K562 (cell line): ENCODE results near the gene NARF. TPM values are rescaled to one million over a fixed set of nuclear protein-coding genes. Genes with fewer than 3 reads are reported as not detected.

Source experiments
- ATAC-seq: fragments of 200-7000 bp; cut with Tn5 transposase; 3 replicates; pipeline ENCODE4 v1.9.1; 2020; ENCODE audit warnings: moderate library complexity
- BruUV-seq: library from RNA; stranded (reverse); fragments of 400-500 nt; replicated peaks from 2 replicates; lab custom pipeline; 2021; lab: Mats Ljungman, UMichigan
- CTCF ChIA-PET: fragments of 300-600 bp; formaldehyde crosslinking; extraction: SDS; loops from one replicate; lab custom pipeline; 2021; ENCODE audit warnings: low intra/inter-chr PET ratio; lab: Yijun Ruan, JAX
- POLR2A ChIA-PET: fragments of 300-600, 350-650 bp; sonication (Branson Sonifier 250); formaldehyde crosslinking; extraction: SDS; loops from one replicate; lab custom pipeline; 2021; ENCODE audit warnings: antibody characterized with exemption, inconsistent platforms; lab: Yijun Ruan, JAX
- DNase-seq, 4 experiments: peaks; one replicate each; pipeline versions ENCODE4 v3.0.0 to v3.0.0-alpha.2; 2011 to 2018; ENCODE audit warnings: low spot score in 3 of 4, mixed read lengths in 3 of 4; ENCODE audit errors: extremely low read depth in 1 of 4
- FAIRE-seq: peaks from 2 replicates; lab custom pipeline; 2011; peaks lifted over from hg19 to GRCh38; lab: Jason Lieb, UNC
- H2AFZ ChIP-seq: 2 replicates; pipeline ENCODE4 v1.6.0; 2011; ENCODE audit warnings: low read depth, low read length, control low read depth, inconsistent platforms
- H3K27ac ChIP-seq: fragments of 200-600 bp; 3 replicates; pipeline ENCODE4 v1.8.0; 2011; ENCODE audit warnings: low read depth, mild to moderate bottlenecking, control low read depth, inconsistent platforms, low read length, moderate library complexity, mixed read lengths; ENCODE audit errors: extremely low read depth
- H3K27me3 ChIP-seq, 2 experiments: fragments of 300-600 bp in 1 of 2; 2 replicates in 1 of 2; 3 replicates in 1 of 2; pipeline versions ENCODE4 v1.6.0 to v1.8.0; 2011; ENCODE audit warnings: inconsistent platforms in 2 of 2, low read length in 2 of 2, mild to moderate bottlenecking in 1 of 2, mixed read lengths in 1 of 2, moderate library complexity in 1 of 2; ENCODE audit not compliant: control insufficient read depth in 2 of 2, insufficient read depth in 2 of 2
- H3K36me3 ChIP-seq: fragments of 300-600 bp; 3 replicates; pipeline ENCODE4 v1.8.0; 2011; ENCODE audit warnings: mild to moderate bottlenecking, low read length, inconsistent platforms; ENCODE audit not compliant: control insufficient read depth, insufficient read depth
- H3K4me1 ChIP-seq, 2 experiments: fragments of 200-600 bp in 1 of 2; replicated peaks in 1 of 2; 2 replicates in 1 of 2; 3 replicates in 1 of 2; pipeline versions ENCODE4 v1.5.1 to v1.8.0; 2011; ENCODE audit warnings: inconsistent platforms in 2 of 2, low read length in 2 of 2, mild to moderate bottlenecking in 1 of 2, mixed read lengths in 1 of 2, moderate library complexity in 1 of 2; ENCODE audit not compliant: control insufficient read depth in 2 of 2, insufficient read depth in 2 of 2
- H3K4me2 ChIP-seq: 2 replicates; pipeline ENCODE4 v1.6.1; 2011; ENCODE audit warnings: low read length, control low read depth, inconsistent platforms, mixed read lengths; ENCODE audit not compliant: insufficient read depth
- H3K4me3 ChIP-seq: fragments of 200-600 bp; sonication (generic), shearing (Covaris generic); 2 replicates; pipeline ENCODE4 v1.5.1; 2016; ENCODE audit warnings: control low read depth, inconsistent platforms
- H3K79me2 ChIP-seq: fragments of 200-600 bp; 3 replicates; pipeline ENCODE4 v1.8.0; 2011; ENCODE audit warnings: low read length, inconsistent platforms; ENCODE audit not compliant: control insufficient read depth, insufficient read depth
- H3K9ac ChIP-seq, 2 experiments: 2 replicates each; pipeline versions ENCODE4 v1.6.0 to v1.6.1; 2011; ENCODE audit warnings: low read depth in 2 of 2, low read length in 2 of 2, control low read depth in 1 of 2, inconsistent platforms in 1 of 2, mild to moderate bottlenecking in 1 of 2, mixed read lengths in 1 of 2; ENCODE audit not compliant: insufficient read depth in 1 of 2
- H3K9me1 ChIP-seq: one replicate; pipeline ENCODE4 v1.6.0; 2011; ENCODE audit warnings: inconsistent platforms, mild to moderate bottlenecking, low read length, moderate library complexity; ENCODE audit not compliant: control insufficient read depth, insufficient read depth
- H3K9me3 ChIP-seq: replicated peaks from 2 replicates; pipeline ENCODE4 v1.5.1; 2011; ENCODE audit warnings: low read depth, low read length, inconsistent platforms; ENCODE audit not compliant: control insufficient read depth, insufficient read depth
- H4K20me1 ChIP-seq: replicated peaks from 2 replicates; pipeline ENCODE4 v1.6.1; 2011; ENCODE audit warnings: low read length, inconsistent platforms, mixed read lengths; ENCODE audit not compliant: control insufficient read depth, insufficient read depth
- EHMT2 ChIP-seq: fragments of 450-650 bp; IDR thresholded peaks from 2 replicates; pipeline ENCODE4 v1.6.1; 2018; ENCODE audit warnings: antibody characterized with exemption
- ETV1 ChIP-seq: fragments of 450-650 bp; conservative IDR thresholded peaks from 2 replicates; pipeline ENCODE4 v1.6.1; 2016; ENCODE audit warnings: missing genetic modification characterization, control low read depth, low read depth, missing compliant biosample characterization
- FOXJ3 ChIP-seq: sonication (generic); formaldehyde crosslinking; IDR thresholded peaks from 2 replicates; pipeline ENCODE4 v1.4.0; 2020; ENCODE audit warnings: mild to moderate bottlenecking, missing genetic modification reagents
- FOXK1 ChIP-seq: sonication (generic); formaldehyde crosslinking; IDR thresholded peaks from 2 replicates; pipeline ENCODE4 v1.8.0; 2022; ENCODE audit warnings: missing genetic modification reagents, mild to moderate bottlenecking, borderline replicate concordance
- GTF2F1 ChIP-seq: IDR thresholded peaks from 2 replicates; pipeline ENCODE4 v1.6.1; 2011; ENCODE audit warnings: low read depth, low read length, improper control_type of control experiment
- HLTF ChIP-seq: fragments of 450-650 bp; IDR thresholded peaks from 2 replicates; pipeline ENCODE4 v1.6.1; 2016
- HNRNPH1 ChIP-seq: fragments of 200-400 bp; formaldehyde crosslinking; optimal IDR thresholded peaks from 2 replicates; pipeline ENCODE3; 2017; ENCODE audit warnings: low read depth, mild to moderate bottlenecking, low read length, moderate library complexity
- KLF13 ChIP-seq: fragments of 450-650 bp; IDR thresholded peaks from 2 replicates; pipeline ENCODE4 v1.6.1; 2016; ENCODE audit warnings: missing genetic modification characterization, low read depth, mild to moderate bottlenecking, missing compliant biosample characterization, moderate library complexity, borderline replicate concordance
- TBP ChIP-seq: optimal IDR thresholded peaks from 2 replicates; pipeline ENCODE3; 2011; ENCODE audit warnings: low read depth, low read length, improper control_type of control experiment
- ZNF12 ChIP-seq: sonication (generic); formaldehyde crosslinking; IDR thresholded peaks from 2 replicates; pipeline ENCODE4 v1.4.0; 2020; ENCODE audit warnings: mild to moderate bottlenecking, missing genetic modification reagents
- ZNF253 ChIP-seq: fragments of 250-450 bp; sonication (Bioruptor Pico); conservative IDR thresholded peaks from 2 replicates; pipeline ENCODE4 v1.6.1; 2021; ENCODE audit warnings: mild to moderate bottlenecking
- WGBS: fragments of 100-300 bp; shearing (Covaris generic); methylation state at CpG from one replicate; pipeline ENCODE4 v1.1.6; 2016; ENCODE audit warnings: low coverage, mixed read lengths; ENCODE audit not compliant: insufficient coverage; ENCODE audit errors: missing lambda C conversion rate; 5-methylcytosine and 5-hydroxymethylcytosine counted together
- in situ Hi-C: fragments of 300-500 bp; cut with MboI; formaldehyde crosslinking; loops from 4 replicates; pipeline ENCODE4 v1.15.0; 2018; ENCODE audit warnings: inconsistent platforms, mixed read lengths
- intact Hi-C: fragments of 100-400 bp; cut with micrococcal nuclease; formaldehyde crosslinking; loops from 2 replicates; pipeline ENCODE4 v1.14.2; 2022
- polyA plus RNA-seq, 8 experiments: library from polyadenylated mRNA; depleted of rRNA in 4 of 8; stranded (reverse) in 5 of 8; unstranded in 3 of 8; fragments of >200 nt; fragmentation: Nextera tagmentation in 2 of 8; fragmentation: Illumina TruSeq in 1 of 8; extraction: Ambion mirVana in 2 of 8; extraction: Trizol in 1 of 8; gene quantifications; 2 replicates each; pipeline versions ENCODE4 v1.2.1 to v1.2.3, GENCODE V29; 2011 to 2014; ENCODE audit warnings: inconsistent platforms in 1 of 8, missing spikeins in 1 of 8
- total RNA-seq, 7 experiments: library from RNA; depleted of rRNA in 6 of 7; stranded (reverse); fragments of >200 nt in 6 of 7; fragmentation: Illumina TruSeq in 2 of 7; extraction: Trizol in 2 of 7; gene quantifications; 2 replicates each; pipeline versions ENCODE4 v1.2.1 to v1.2.3, GENCODE V29; 2011 to 2021; ENCODE audit warnings: low replicate concordance in 1 of 7
- TF ChIP-seq, protein P1 (sequence below), 2 experiments: fragments of 450-650 bp; IDR thresholded peaks; 2 replicates each; pipeline ENCODE4 v1.6.1; 2018; ENCODE audit warnings: mild to moderate bottlenecking in 2 of 2, low read depth in 1 of 2; ENCODE audit not compliant: partially characterized antibody in 2 of 2
- TF ChIP-seq, protein P2 (sequence below): sonication (generic); formaldehyde crosslinking; IDR thresholded peaks from 2 replicates; pipeline ENCODE4 v1.9.0; 2022; ENCODE audit warnings: mild to moderate bottlenecking, missing genetic modification reagents
- TF ChIP-seq, protein P3 (sequence below): fragments of 450-650 bp; formaldehyde crosslinking; IDR thresholded peaks from 2 replicates; pipeline ENCODE4 v1.4.0; 2020; ENCODE audit warnings: mild to moderate bottlenecking, moderate library complexity
- TF ChIP-seq, protein P4 (sequence below): sonication (generic); formaldehyde crosslinking; IDR thresholded peaks from 2 replicates; pipeline ENCODE4 v1.8.1; 2022; ENCODE audit warnings: missing genetic modification reagents

Gene NARF
- total and polyA plus RNA-seq, 9 of the 15 experiments (the other 6 are each of a cell fraction or from before 2014, with no cell fraction given): 60.4 to 423 (median 132) TPM

DNA sequence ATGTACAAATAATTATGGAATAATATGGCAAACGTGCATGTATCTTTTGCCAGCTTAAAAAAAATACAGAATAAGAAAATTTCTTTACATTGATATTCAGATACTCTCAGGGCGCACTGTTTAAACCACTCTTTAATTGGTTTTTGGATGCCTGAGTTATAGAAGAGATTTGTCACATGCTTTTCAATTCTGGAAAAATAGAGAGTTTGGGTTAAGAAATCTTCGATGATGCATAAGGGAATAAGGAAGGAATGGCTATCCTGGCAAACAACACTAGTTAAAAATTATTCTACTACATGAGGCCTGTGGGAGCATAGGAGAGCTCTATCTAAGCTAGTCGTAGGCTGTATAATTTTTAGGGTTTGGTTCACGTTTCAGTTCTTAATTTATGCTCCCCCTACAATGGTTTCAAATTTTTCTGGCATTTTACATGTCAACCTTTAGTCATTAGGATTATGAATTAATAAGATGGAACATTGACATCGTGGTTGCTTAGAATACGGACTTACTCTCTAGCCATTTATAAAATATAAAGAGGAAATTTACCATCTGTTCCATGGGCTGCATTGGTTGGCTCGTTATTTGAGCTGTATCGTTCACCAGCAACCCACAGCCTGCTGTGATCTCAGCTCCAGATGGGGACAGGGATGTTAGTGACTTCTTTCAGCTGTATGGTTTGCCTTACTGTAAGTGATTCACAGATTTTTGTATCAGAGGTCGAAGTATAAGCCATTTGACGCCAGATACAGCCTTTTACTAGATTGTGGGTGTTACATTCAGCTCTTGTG lies 15.9 kb downstream of the NARF start:
- DNase-seq (no peak), FAIRE-seq (peak; percentile 42), ATAC-seq (no peak)
- intact Hi-C loops (no loop called here), in situ Hi-C loops (no loop called here)
- no peaks in the 10 kb centered on the region for H3K9me1 ChIP-seq
- ChIA-PET POLR2A (interaction anchor here (0.8 to 2.1 kb wide), 4 partner anchors 10 to 45 kb away, joined by 3 to 5 read pairs (median 5); partner anchors contain the start of gene FOXK2), CTCF (no interaction called here)
- no peak overlapping the region for H3K4me2 ChIP-seq
- WGBS: 79% methylated on average over 11 of the region's 11 CpGs
- H3K27ac ChIP-seq: no peak overlapping the region
- H3K4me1 ChIP-seq: peaks cover 6 to 9% of the 10 kb centered on the region in 2 experiments; a peak in 4 of 5 replicates
- H4K20me1 ChIP-seq: no peaks in the 10 kb centered on the region; the same call in 1 of the 2 replicates
- peaks cover 26% of the 10 kb centered on the region; the same call in 2 of the 3 replicates for H3K79me2 ChIP-seq
- H3K4me3 ChIP-seq: no peak overlapping the region
- H2AFZ ChIP-seq: no peak overlapping the region
- H3K36me3 ChIP-seq: peaks cover 83% of the 10 kb centered on the region
- BruUV-seq: TSS peak; percentile 35
- no peaks in the 10 kb centered on the region for H3K27me3 ChIP-seq
- H3K9me3 ChIP-seq: no peaks in the 10 kb centered on the region
- H3K9ac ChIP-seq: no peak overlapping the region
- no peak for TF ChIP-seq KLF13 (tag)
- TF ChIP-seq, protein P1, sequence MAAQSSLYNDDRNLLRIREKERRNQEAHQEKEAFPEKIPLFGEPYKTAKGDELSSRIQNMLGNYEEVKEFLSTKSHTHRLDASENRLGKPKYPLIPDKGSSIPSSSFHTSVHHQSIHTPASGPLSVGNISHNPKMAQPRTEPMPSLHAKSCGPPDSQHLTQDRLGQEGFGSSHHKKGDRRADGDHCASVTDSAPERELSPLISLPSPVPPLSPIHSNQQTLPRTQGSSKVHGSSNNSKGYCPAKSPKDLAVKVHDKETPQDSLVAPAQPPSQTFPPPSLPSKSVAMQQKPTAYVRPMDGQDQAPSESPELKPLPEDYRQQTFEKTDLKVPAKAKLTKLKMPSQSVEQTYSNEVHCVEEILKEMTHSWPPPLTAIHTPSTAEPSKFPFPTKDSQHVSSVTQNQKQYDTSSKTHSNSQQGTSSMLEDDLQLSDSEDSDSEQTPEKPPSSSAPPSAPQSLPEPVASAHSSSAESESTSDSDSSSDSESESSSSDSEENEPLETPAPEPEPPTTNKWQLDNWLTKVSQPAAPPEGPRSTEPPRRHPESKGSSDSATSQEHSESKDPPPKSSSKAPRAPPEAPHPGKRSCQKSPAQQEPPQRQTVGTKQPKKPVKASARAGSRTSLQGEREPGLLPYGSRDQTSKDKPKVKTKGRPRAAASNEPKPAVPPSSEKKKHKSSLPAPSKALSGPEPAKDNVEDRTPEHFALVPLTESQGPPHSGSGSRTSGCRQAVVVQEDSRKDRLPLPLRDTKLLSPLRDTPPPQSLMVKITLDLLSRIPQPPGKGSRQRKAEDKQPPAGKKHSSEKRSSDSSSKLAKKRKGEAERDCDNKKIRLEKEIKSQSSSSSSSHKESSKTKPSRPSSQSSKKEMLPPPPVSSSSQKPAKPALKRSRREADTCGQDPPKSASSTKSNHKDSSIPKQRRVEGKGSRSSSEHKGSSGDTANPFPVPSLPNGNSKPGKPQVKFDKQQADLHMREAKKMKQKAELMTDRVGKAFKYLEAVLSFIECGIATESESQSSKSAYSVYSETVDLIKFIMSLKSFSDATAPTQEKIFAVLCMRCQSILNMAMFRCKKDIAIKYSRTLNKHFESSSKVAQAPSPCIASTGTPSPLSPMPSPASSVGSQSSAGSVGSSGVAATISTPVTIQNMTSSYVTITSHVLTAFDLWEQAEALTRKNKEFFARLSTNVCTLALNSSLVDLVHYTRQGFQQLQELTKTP (IDR thresholded peaks at IDR 0.05; ENCODE audit: low read depth in 1 of 2, partially characterized antibody in 2 of 2): no peak
- TF ChIP-seq, protein P2, sequence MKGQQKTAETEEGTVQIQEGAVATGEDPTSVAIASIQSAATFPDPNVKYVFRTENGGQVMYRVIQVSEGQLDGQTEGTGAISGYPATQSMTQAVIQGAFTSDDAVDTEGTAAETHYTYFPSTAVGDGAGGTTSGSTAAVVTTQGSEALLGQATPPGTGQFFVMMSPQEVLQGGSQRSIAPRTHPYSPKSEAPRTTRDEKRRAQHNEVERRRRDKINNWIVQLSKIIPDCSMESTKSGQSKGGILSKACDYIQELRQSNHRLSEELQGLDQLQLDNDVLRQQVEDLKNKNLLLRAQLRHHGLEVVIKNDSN (CRISPR knock-in tag): no peak
- no peak for TF ChIP-seq HLTF
- TF ChIP-seq, protein P3, sequence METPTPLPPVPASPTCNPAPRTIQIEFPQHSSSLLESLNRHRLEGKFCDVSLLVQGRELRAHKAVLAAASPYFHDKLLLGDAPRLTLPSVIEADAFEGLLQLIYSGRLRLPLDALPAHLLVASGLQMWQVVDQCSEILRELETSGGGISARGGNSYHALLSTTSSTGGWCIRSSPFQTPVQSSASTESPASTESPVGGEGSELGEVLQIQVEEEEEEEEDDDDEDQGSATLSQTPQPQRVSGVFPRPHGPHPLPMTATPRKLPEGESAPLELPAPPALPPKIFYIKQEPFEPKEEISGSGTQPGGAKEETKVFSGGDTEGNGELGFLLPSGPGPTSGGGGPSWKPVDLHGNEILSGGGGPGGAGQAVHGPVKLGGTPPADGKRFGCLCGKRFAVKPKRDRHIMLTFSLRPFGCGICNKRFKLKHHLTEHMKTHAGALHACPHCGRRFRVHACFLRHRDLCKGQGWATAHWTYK (CRISPR knock-in tag): no peak
- no peak for TF ChIP-seq ZNF12 (CRISPR knock-in tag)
- no peak for TF ChIP-seq ZNF253 (CRISPR knock-in tag)
- no peak for TF ChIP-seq EHMT2
- TF ChIP-seq ETV1 (tag): no peak
- TF ChIP-seq HNRNPH1: no peak
- TF ChIP-seq GTF2F1: no peak
- TF ChIP-seq TBP: no peak
- TF ChIP-seq, protein P4, sequence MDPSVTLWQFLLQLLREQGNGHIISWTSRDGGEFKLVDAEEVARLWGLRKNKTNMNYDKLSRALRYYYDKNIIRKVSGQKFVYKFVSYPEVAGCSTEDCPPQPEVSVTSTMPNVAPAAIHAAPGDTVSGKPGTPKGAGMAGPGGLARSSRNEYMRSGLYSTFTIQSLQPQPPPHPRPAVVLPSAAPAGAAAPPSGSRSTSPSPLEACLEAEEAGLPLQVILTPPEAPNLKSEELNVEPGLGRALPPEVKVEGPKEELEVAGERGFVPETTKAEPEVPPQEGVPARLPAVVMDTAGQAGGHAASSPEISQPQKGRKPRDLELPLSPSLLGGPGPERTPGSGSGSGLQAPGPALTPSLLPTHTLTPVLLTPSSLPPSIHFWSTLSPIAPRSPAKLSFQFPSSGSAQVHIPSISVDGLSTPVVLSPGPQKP (CRISPR knock-in tag): no peak
- no peak for TF ChIP-seq FOXJ3 (CRISPR knock-in tag)
- no peak for TF ChIP-seq FOXK1 (CRISPR knock-in tag)
